Measurements from ENCODE around the gene BBLN.

GRCh38 chr9:128146591-128147120 is 13.4 kb upstream of the BBLN start:
- TF ChIP-seq GATA3 (IDR thresholded peaks at IDR 0.05; ENCODE audit: low read depth, low read length) = no peak
- no peak for TF ChIP-seq GATA2 (IDR thresholded peaks at IDR 0.05; ENCODE audit: low read depth, low read length)

All from SH-SY5Y (cell line).